Urothelium cell line (cell line): ENCODE measurements around the gene FAM53A.

ENCODE experiments used
- DNase-seq: peaks from one replicate; pipeline ENCODE4 v3.0.0; 2011; ENCODE audit warnings: low spot score, mixed read lengths
- FAIRE-seq: peaks from 2 replicates; lab custom pipeline; 2011; peaks lifted over from hg19 to GRCh38; lab: Jason Lieb, UNC

FAM53A gene

DNA sequence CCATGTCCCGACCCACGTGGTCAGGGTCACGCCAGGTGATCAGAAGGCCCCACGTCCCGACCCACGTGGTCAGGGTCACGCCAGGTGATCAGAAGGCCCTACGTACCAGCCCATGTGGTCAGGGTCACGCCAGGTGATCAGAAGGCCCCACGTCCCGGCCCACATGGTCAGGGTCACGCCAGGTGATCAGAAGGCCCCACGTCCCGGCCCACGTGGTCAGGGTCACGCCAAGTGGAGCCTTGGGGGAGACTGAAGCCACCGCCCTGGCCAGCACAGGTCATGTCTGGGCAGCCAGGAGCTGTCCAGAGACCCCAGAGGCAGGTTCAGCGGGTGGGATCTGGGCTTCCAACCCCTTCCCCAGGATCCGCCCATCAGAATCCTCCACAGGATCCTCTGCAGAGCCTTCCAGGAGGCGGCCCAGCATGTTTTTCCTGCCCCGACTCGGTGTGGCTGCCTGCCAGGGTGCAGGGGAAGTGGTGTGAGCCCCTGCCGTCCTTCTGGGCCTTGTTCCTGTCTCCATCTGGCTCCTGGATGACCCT is 58.4 kb downstream of the FAM53A start:
- DNase-seq (no peak), FAIRE-seq (no peak)

DNA sequence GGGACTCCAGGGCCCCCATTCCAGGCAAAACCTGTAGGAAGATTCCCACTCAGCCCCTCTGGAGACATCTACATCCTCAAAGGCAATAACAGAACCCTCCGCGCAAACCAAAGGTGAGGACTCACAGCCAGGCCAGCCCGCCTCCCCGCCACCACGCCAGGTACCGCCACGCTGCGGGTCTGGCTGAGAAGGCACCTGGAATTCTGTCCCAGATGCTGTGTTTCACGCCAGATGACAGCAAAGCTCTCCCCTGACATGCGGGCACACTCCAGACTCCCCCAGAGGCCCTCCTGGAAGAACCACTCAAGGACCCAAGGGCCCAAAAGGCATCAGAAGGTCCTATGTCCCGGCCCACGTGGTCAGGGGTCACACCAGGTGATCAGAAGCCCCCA is 59.6 kb downstream of the FAM53A start:
- DNase-seq (no peak), FAIRE-seq (no peak)

DNA sequence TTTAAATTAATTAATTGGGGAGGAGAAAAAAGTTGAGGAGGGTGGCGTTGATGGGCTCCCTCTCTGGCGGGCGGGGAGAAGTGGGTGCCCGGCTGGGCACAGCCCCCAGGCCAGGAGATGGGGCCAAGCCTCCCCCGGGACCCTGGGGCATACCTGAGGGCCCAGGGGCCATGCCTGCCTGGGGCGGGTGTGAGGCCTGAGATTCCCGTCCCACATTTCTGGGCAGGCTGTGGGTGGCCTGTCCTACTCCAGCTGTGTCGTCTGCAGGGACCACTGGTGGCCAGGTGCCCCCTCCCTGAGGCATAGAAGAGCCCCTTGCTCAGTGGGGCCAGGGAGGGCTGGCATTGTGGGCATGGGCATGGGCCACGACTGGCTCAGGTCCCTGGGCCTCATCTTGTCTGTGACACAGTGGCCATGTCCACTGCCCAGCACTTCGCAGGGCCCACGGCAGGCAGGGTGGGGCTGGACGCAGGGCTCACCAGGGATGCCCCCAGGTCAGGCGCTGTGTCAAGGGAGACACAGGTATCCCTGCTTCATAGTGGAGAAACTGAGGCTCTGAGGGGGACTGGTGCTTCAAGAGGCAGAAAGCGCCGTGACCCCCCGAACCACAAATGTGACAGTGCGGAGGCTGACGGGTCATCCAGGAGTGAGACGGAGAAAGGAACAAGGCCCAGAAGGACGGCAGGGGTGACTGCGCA is 60.1 kb downstream of the FAM53A start:
- FAIRE-seq: no peak
- no peak for DNase-seq

DNA sequence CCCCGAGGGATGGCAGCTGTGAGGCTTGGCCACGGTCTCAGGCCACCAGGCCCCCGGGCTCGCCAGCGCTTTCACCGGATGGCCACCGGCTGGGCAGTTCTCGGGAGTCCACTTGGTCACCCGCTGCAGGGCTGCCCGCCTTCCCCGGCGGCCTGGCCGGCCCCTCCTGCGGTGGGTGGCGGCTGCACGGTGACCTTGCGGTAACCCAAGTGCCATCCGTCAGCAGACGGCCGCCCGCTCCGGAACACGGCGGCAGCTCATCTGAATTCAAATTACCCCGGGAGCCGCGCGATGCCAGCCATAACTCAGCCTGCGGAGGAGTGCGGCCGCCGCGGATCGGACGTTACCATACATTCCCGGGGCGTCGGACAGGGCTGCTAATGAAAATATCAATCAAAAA is 60.7 kb downstream of the FAM53A start:
- DNase-seq: no peak
- no peak for FAIRE-seq

DNA sequence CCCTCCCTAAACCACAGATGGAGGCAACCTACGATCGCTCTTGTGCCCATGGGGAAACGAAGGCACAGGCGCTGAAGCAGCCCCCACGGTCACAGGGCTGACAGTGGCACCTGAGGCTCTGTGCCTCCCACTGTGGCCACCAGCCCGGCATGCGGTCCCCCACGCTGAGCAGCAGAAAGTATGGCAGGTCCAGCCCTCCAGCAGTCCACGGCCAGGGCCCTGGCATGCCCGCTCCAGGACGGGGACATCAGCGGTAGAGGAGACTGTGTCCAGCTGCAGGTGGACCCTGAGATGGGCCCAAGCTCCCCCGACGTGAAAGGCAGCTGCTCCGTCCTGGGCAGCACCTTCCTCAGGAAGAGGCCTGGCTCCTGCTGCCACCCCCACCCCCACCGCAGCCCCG is 61.2 kb downstream of the FAM53A start:
- FAIRE-seq: no peak
- no peak for DNase-seq

DNA sequence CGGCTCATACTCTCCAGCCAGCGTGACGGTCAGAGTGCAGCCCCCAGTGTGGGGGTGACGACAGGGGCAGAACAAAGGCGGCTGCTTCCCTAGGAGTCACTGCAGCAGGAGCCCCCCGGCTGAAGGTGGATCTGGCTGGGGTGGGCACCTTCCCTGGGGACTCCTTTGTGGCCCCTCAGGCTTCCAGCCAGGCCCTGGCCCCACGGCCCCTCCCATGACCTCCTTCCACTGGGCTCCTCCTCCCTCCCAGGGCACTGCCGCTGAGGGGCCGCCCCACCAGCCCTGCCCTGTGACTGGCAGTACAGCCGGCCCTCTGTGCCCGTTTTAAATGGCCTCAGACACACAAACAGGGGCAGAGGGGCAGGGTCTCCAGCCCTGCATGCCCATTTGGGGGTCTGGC is 61.9 kb downstream of the FAM53A start:
- FAIRE-seq (no peak), DNase-seq (no peak)

DNA sequence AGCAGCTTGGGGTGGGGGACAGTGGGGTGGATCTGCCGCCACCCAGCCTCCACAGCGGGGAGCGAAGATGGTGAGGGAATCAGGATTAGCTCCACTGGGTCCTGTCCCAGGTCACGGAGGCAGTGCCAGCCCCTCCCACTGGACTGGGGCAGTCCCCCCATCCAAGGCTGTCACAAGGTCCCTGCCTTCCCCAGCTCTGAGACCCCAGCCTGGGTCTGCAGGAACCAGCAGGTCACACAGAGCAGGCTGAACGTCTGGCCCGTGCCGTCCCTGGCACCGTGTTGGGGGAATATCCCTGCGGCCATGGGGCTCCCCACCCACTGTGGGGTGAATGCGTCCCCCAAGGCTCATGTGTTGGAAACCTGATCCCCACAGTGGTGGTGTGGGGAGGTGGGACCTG is 62.6 kb downstream of the FAM53A start:
- FAIRE-seq (no peak), DNase-seq (no peak)

DNA sequence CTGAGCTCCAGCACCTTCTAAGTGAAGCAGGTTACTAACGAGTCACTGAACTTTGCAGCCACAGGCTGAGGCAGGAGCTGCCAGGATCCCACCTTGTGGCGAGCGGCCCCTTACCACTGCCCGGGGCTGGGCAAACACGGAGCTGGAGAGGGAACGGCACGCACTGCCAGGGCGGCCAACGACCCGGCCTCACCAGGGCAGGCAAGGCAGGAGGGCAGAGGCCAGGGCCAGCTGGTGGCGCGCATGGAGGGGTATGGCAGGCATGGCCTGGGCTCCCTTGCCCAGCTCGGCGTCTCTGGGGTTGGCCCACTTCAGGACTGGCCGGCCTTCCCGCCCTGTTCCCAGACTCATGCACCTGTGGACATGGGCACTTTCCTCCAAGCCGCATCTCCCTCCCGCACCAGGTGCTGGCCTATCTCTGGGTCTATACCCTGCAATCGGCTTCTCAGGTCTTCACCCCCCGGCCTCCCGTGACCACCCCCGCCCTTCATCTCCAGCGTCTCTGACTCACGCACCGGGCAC is 64.9 kb downstream of the FAM53A start:
- DNase-seq: no peak
- FAIRE-seq: no peak

DNA sequence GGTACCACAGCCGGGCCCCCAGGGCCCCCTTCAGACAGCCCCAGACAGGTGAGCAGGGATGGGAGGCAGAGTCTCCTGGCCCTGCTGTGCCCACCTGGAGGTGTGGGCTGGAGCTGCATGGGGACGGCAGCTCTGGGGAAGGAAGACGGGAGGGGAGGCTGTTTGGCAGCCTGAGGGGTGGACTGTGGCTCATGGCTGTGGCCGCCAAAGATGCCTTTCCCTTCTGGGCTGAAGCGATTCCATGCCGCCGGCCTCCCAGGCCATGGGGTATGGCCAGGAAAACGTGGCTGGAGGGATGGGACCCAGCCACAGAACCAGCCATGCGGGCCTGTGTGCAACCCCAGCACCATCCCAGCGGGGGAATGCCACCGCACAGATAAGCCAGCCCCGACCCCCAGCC is 65.7 kb downstream of the FAM53A start:
- no peak for FAIRE-seq
- DNase-seq: no peak

DNA sequence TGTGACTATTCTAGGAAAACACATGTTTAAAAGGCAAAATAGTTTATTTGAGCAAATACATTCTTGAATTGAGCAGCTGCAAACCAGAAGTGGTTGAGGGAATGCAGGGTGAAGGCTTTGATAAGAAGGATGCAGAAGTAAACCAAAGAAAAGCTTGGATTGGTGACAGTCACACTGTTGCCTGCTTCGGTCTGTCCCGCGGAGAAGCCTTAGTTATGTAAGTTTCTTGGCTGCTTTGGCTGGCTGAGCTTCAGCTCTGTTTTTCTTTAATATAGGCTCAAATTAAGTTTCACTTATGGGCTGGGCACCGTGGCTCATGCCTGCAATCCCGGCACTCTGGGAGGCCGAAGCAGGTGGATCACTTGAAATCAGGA is 67.6 kb downstream of the FAM53A start:
- FAIRE-seq (no peak), DNase-seq (no peak)

DNA sequence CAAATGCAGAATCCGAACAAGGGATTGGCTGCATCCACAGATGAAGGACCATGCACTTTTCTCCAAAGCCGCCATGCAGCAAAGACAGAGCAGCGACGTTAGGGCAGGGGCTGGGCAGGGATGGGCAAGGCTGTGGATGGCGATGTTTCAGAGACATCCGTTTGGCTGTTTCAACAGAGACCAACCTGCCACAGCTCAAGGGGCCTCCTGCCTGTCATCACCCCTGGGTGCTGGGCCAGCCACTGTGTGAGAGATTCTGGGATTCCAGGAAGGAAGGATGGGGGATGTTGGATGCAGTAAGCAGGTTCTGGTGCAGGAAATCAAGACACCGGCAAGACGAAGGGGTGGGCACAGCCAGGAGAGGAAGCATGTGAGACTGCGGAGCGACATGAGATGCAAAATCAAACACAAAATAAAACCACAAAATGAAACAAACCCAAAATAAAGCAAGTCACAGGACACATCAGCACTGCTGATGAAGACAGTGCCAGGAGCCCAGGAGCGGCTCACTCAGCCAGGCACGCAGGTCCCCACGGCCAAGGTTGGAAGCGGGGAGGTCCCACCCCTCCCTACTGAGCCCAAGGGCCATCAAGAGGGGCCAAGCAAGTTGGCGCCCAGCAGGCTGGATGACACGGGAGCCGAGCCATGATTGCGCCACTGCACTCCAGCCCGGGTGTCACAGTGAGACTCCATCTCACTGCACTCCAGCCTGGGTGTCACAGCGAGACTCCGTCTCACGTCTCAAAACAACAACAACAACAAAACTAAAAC is 68.1 kb downstream of the FAM53A start:
- DNase-seq: no peak
- no peak for FAIRE-seq

DNA sequence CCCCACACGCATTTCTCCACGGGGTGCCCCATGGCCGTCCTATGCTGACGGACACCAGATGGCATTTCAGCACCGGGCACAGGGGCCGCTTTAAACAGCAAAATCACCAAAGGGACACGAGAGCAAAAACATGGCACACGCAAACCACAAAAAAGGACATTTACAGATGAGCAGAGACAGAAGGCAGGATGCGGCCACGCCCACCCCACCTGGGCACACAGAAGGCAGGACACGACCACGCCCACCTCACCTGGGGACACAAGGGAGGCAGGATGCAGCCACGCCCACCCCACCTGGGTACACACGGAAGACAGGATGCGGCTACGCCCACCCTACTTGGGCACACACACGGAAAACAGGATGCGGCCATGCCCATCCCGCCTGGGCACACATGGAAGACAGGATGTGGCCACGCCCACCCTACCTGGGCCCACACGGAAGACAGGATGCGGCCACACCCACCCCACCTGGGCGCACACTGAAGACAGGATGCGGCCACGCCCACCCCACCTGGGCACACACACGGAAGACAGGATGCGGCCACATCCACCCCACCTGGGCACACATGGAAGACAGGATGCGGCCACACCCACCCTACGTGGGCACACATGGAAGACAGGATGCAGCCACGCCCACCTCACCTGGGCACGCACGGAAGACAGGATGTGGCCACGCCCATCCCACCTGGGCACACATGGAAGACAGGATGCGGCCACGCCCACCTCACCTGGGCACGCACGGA is 69.1 kb downstream of the FAM53A start:
- no peak for FAIRE-seq
- DNase-seq: no peak

DNA sequence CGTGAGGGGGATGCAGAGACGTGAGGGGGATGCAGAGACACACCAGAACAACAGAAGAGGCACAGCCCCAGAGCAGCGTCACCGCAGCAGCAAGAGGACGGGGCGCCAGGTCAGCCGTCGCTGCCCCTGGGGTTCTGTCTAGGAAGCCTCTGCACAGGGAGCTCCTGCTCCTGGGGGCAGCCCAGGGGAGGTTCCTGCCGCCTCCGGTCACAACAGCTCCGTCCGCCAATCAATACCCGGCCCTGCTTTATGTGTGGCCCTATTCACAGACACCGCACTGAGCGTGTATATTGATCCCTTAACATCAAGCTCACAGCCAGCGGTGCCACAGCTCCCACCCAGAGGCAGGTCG is 69.6 kb downstream of the FAM53A start:
- FAIRE-seq: no peak
- no peak for DNase-seq

DNA sequence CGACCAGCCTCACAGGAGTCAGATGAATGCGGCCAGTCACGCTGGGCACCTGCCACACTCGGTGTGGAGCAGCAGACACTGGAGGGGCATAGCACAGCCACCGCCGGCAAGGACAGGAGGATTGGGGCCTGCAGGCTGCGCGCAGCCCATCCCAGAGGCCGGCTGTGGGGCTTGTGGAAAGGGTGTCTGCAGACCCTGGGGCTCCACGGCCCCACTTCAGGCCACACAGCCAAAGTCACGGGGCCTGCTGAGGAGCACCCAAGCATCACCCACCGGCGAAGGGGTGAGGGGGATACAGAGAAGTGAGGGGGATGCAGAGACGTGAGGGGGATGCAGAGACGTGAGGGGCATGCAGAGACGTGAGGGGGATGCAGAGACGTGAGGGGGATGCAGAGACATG is 70.1 kb downstream of the FAM53A start:
- DNase-seq (no peak), FAIRE-seq (no peak)

DNA sequence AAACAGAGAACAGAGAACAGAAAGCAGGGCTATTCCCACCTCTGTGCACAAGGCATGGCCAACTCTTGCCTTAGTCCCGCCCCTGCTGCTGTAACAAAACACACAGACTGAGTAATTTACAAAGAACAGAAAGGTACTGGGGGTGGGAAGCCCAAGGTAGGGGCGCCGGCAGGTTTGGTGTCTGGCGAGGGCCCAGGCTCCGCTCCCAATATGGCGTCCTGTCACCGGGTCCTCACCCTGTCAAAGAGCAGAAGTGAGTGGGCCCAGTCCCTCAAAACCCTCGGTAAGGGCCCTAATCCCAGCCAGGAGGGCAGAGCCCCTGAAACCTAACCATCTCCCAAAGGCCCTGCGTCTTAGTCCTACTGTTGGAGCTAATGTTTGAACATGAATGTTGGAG is 71.0 kb downstream of the FAM53A start:
- DNase-seq: no peak
- no peak for FAIRE-seq

DNA sequence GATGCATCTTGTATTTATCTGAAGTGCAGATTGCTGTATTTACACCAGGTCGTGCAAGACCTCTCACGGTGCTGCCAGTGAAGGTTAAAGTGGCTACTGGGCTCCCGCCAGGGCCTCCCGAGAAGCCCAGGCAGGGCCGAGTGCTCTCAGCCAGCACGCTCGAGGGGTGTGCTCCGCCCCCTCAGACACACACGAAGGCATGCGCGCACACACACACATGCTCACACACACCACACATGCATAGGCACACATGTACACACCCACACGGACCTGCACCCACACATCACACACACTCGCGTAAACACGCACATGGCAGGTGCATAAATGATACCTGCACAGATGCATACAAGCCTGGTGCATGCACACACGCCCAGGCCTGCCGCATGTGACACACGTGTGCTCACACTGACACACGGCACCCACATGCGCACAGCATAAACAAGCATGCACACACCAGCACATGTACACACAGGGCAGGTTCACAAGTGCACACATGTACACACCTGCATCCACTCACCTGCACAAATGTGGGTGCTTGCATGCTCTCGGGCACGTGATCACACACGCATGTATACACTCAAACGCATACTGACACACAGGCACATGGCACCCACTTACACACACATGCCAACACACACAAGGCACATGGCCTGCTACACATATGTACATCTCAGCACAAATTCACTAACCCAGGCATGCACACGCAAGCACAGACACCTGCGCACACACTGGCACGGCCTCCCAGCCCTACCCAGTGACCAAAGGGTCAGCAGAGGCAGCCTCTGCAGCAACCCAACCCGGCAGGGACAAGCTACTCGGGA is 71.6 kb downstream of the FAM53A start:
- DNase-seq (no peak), FAIRE-seq (no peak)

DNA sequence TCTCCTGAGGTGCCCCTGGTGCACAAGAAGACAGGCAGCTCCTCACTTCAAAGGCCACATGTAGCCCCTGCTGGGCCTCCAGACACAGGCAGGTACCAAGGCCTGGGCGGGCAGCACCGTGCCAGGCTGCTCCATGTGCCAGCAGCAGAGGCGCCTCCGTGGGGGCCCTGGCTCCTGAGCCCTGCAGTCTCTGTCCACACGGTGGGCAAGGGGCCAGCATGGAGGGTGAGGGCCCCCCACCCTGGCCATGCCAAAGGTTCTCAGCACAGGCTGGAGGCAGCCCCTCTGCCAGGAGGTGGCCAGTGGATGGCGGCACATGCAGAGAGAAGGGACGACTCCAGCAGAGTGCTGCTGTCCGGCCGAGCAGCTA is 72.6 kb downstream of the FAM53A start:
- DNase-seq (no peak), FAIRE-seq (no peak)

DNA sequence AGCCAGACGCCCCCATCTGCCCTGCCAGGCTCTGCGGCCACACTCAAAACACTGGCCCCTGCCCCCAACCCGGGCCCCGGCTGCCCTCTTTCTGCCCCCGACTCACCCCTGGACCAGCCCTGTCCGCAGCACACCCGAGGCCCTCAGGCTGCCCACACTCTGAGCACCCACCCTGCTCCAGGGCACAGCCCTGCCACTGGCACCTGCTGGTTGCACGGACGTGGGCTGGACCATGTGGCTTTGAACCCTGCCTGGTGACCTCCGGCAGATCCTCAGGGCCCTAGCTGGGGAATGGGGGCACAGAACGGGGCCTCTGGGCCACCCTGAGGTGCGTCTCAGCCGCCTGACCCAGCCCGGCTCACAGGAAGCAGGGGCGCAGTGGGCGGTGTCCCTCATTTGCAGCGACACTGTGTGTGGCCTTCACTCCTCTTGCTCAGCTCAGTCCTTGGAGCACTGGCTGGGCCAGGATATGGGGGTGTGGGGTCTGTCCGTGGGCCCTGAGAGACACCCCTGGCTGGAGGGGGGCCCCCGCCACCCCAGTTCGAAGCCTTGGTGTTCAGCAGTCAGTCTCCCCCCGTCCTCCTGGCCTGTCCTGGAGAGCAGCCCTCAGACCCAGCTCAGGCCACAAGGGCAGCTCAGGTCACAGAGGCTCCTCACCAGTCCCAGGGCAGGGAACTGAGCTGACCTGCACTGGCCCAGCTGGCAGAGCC is 73.2 kb downstream of the FAM53A start:
- FAIRE-seq (no peak), DNase-seq (no peak)

DNA sequence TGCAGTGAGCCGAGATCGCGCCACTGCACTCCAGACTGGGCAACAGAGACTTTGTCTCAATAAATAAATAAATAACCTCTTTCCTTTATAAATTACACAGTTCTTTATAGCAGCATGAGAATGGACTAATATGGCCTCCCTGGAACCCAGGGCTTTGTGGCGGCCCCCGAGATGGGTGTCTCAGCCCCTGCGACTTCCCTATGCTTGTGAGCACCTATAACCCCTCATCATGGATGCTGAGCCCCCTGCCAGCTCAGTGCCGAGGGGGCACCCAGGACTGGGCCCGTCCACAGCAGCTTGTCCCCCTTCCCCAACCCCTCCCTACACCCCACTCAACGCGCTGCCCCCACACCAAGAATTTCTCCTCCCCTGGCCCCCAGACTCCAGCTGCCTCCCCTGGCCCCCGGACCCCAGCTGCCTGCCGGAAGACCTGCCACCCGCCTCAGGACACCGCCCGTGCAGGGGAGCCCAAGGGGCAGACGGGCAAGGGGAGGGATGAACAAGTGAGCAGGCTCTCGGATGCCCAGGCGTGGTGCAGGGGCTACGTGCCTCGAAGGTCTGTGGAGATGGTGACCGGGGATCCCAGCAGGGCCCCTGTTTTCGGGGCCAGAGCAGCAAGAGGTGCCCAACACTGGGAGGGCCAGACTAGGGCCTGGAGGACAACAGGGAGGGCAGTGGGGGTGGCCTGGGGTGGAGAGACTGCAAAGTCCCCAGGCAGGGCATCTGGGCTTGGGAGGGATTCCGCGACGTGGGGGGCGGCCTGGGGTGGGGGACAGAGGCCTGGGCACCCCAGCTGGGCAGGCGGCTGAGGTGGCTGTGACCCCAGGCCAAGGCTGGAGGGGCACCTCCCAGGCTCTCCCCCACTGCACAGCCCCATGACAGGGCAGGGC is 74.0 kb downstream of the FAM53A start:
- FAIRE-seq: no peak
- DNase-seq: no peak
